HepG2 (cell line): ENCODE data around the gene TMEM221. TPM values are rescaled to one million over a fixed set of nuclear protein-coding genes. Genes with fewer than 3 reads are reported as not detected.
A peak's percentile ranks its signal among the peaks of the same experiment; 100 is the strongest.

Source experiments
- AGO1 ChIP-seq: fragments of 200-400 bp; formaldehyde crosslinking; IDR thresholded peaks from 2 replicates; pipeline ENCODE4 v1.6.1; 2017; ENCODE audit warnings: mild to moderate bottlenecking, low read depth, low read length, moderate library complexity; ENCODE audit not compliant: poor library complexity, severe bottlenecking
- AGO2 ChIP-seq: fragments of 200-400 bp; formaldehyde crosslinking; optimal IDR thresholded peaks from 2 replicates; pipeline ENCODE3; 2017; ENCODE audit warnings: mild to moderate bottlenecking, low read depth, low read length, moderate library complexity
- ATF7-NPFF ChIP-seq: sonication (generic); formaldehyde crosslinking; IDR thresholded peaks from 2 replicates; pipeline ENCODE4 v1.8.1; 2023; ENCODE audit warnings: mild to moderate bottlenecking, low read depth, missing genetic modification reagents, moderate library complexity
- DMAP1 ChIP-seq: IDR thresholded peaks from 2 replicates; pipeline ENCODE4 v1.6.1; 2016
- HNRNPH1 ChIP-seq: fragments of 200-400 bp; formaldehyde crosslinking; optimal IDR thresholded peaks from 2 replicates; pipeline ENCODE3; 2017; ENCODE audit warnings: mild to moderate bottlenecking, low read depth, low read length
- IKZF1 ChIP-seq: fragments of 450-650 bp; IDR thresholded peaks from 2 replicates; pipeline ENCODE4 v1.7.1; 2016
- KLF11 ChIP-seq: IDR thresholded peaks from 2 replicates; pipeline ENCODE4 v1.6.1; 2016; ENCODE audit warnings: missing compliant biosample characterization
- NR2F1 ChIP-seq, 2 experiments: fragments of 450-650 bp in 1 of 2; formaldehyde crosslinking in 1 of 2; IDR thresholded peaks; 2 replicates each; pipeline versions ENCODE4 v1.5.0 to v1.6.1; 2016 to 2020; ENCODE audit warnings: mild to moderate bottlenecking in 1 of 2, missing compliant biosample characterization in 1 of 2, missing genetic modification reagents in 1 of 2, moderate library complexity in 1 of 2
- PCBP1 ChIP-seq: fragments of 200-400 bp; formaldehyde crosslinking; IDR thresholded peaks from 2 replicates; pipeline ENCODE4 v1.6.1; 2017; ENCODE audit warnings: mild to moderate bottlenecking, low read depth, low read length, borderline replicate concordance
- POGZ ChIP-seq: sonication (generic); formaldehyde crosslinking; IDR thresholded peaks from 2 replicates; pipeline ENCODE4 v1.4.0; 2020; ENCODE audit warnings: mild to moderate bottlenecking, missing genetic modification reagents
- PREB ChIP-seq: sonication (generic); formaldehyde crosslinking; IDR thresholded peaks from 2 replicates; pipeline ENCODE4 v1.4.0; 2020; ENCODE audit warnings: missing genetic modification reagents
- SATB2 ChIP-seq: sonication (generic); formaldehyde crosslinking; IDR thresholded peaks from 2 replicates; pipeline ENCODE4 v1.5.0; 2020; ENCODE audit warnings: missing genetic modification reagents
- SETDB1 ChIP-seq: sonication (generic); formaldehyde crosslinking; IDR thresholded peaks from 2 replicates; pipeline ENCODE4 v1.5.1; 2020; ENCODE audit warnings: missing genetic modification reagents, mild to moderate bottlenecking, borderline replicate concordance
- TBX2 ChIP-seq: sonication (generic); formaldehyde crosslinking; IDR thresholded peaks from 2 replicates; pipeline ENCODE4 v1.5.0; 2020; ENCODE audit warnings: missing genetic modification reagents, mild to moderate bottlenecking, borderline replicate concordance
- TOPORS ChIP-seq: sonication (generic); formaldehyde crosslinking; IDR thresholded peaks from 2 replicates; pipeline ENCODE4 v1.8.0; 2023; ENCODE audit warnings: mild to moderate bottlenecking, missing genetic modification reagents
- ZBTB25 ChIP-seq: IDR thresholded peaks from 2 replicates; pipeline ENCODE4 v1.6.1; 2018; ENCODE audit warnings: missing genetic modification reagents
- ZBTB7B ChIP-seq: sonication (generic); formaldehyde crosslinking; IDR thresholded peaks from 2 replicates; pipeline ENCODE4 v1.4.0; 2020; ENCODE audit warnings: missing genetic modification reagents
- ZC3H13 ChIP-seq: sonication (generic); formaldehyde crosslinking; IDR thresholded peaks from 2 replicates; pipeline ENCODE4 v1.8.1; 2023; ENCODE audit warnings: mild to moderate bottlenecking, missing genetic modification reagents, moderate library complexity
- ZNF205 ChIP-seq: IDR thresholded peaks from 2 replicates; pipeline ENCODE4 v1.6.1; 2018; ENCODE audit warnings: missing biosample characterization, missing genetic modification reagents
- ZNF224 ChIP-seq: sonication (generic); formaldehyde crosslinking; IDR thresholded peaks from 2 replicates; pipeline ENCODE4 v1.5.0; 2020; ENCODE audit warnings: mild to moderate bottlenecking, missing genetic modification reagents
- ZNF589 ChIP-seq: sonication (generic); formaldehyde crosslinking; conservative IDR thresholded peaks from 2 replicates; pipeline ENCODE4 v1.8.0; 2022; ENCODE audit warnings: mild to moderate bottlenecking, moderate library complexity, missing genetic modification reagents
- ZNF687 ChIP-seq: sonication (generic); formaldehyde crosslinking; IDR thresholded peaks from 2 replicates; pipeline ENCODE4 v1.5.1; 2020; ENCODE audit warnings: mild to moderate bottlenecking, missing genetic modification reagents, moderate library complexity
- ZNF770 ChIP-seq: sonication (generic); formaldehyde crosslinking; IDR thresholded peaks from 2 replicates; pipeline ENCODE4 v1.5.0; 2020; ENCODE audit warnings: mild to moderate bottlenecking, missing genetic modification reagents
- polyA plus RNA-seq, 8 experiments: library from polyadenylated mRNA; depleted of rRNA in 3 of 8; stranded (reverse) in 7 of 8; unstranded in 1 of 8; fragments of >200 nt; fragmentation: Illumina TruSeq in 4 of 8; extraction: Trizol in 4 of 8; gene quantifications; 2 replicates each; pipeline versions ENCODE4 v1.2.1 to v1.2.3, GENCODE V29; 2011 to 2016; ENCODE audit warnings: low read depth in 4 of 8, missing spikeins in 1 of 8, mixed read lengths in 1 of 8; ENCODE audit not compliant: insufficient read depth in 1 of 8
- total RNA-seq, 5 experiments: library from RNA; depleted of rRNA; stranded (reverse); fragments of >200 nt; fragmentation: Illumina TruSeq; extraction: Trizol; gene quantifications; 2 replicates each; pipeline ENCODE4 v1.2.3, GENCODE V29; 2016; ENCODE audit warnings: low read depth in 1 of 5

The TMEM221 gene
- total and polyA plus RNA-seq, 2 of the 13 experiments (the other 11 are each of a cell fraction or from before 2014, with no cell fraction given): 0.33 to 0.77 TPM

DNA sequence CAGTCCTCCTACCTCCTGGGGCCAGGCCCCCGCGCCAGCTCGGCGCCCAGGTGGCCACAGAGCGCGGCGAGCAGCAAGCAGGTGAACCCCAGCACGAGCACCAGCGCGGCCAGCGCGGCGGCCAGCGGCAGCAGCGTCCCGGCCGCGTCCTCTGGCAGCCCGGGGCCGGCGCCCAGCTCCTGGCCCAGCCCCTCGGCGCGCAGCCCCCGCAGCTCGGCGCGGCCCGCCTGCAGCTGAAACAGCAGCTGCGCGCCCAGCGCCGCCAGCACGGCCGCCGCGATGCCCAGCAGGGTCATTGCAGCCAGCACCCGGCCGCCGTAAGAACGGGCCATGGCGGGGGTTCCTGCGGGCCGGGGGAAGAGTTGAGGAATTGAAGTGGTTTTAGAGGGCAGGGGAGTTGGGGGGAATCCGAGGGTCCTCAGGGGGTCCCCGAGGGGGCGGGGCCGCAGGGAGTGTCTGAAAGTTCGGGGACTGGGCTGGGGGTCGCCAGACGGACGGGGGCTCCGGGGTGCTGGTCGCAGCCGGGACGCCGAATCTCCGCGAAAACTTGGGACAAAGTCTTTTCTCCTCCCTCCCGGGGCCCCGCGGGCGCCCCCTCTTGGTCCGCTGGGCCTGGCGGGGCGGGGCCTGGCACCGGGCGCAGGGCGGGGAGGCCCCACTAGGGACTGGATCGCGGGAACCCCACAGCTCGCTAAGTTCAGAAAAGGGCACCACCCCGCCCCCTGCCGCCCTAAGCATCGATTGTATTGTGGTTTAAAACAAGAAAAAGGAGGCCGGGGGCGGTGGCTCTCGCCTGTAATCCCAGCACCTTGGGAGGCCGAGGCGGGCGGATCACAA lies at the start of gene TMEM221 (continued):
- TF ChIP-seq DMAP1: no peak
- no peak for TF ChIP-seq ZBTB25 (CRISPR knock-in tag)
- TF ChIP-seq HNRNPH1: no peak
- TF ChIP-seq IKZF1: no peak
- TF ChIP-seq PCBP1: no peak
- no peak for TF ChIP-seq ATF7-NPFF (CRISPR knock-in tag)
- no peak for TF ChIP-seq TBX2
- TF ChIP-seq ZBTB7B (CRISPR knock-in tag): peak; percentile 60
- TF ChIP-seq ZNF205 (CRISPR knock-in tag): no peak
- 0 out of 2 replicates have a peak, but pooled peaks have one; percentile 47 for TF ChIP-seq ZNF770 (CRISPR knock-in tag)
- no peak for TF ChIP-seq TOPORS (CRISPR knock-in tag)
- TF ChIP-seq KLF11 (CRISPR knock-in tag): no peak
- no peak for TF ChIP-seq SATB2 (CRISPR knock-in tag)
- no peak for TF ChIP-seq ZC3H13 (CRISPR knock-in tag)
- no peak for TF ChIP-seq POGZ (CRISPR knock-in tag)
- TF ChIP-seq ZNF224 (CRISPR knock-in tag): no peak
- no peak for TF ChIP-seq NR2F1 (CRISPR knock-in tag; IDR thresholded peaks at IDR 0.05)
- TF ChIP-seq ZNF589 (CRISPR knock-in tag): no peak
- peak; percentile 51 for TF ChIP-seq ZNF687 (CRISPR knock-in tag)
- TF ChIP-seq AGO1: no peak
- TF ChIP-seq SETDB1 (CRISPR knock-in tag): no peak
- TF ChIP-seq PREB (CRISPR knock-in tag): no peak
- no peak for TF ChIP-seq AGO2
